ENCODE measurements around the gene CDH9.

CDH9 gene

GRCh38 chr5:27034565-27034964 is 3.8 kb downstream of the CDH9 start:
- Histone ChIP-seq H4K20me1 (ENCODE audit: low read depth, low read length) (no peaks in the 10 kb centered on the region), H2AFZ (ENCODE audit: low read depth, low read length, severe bottlenecking) (no peak overlapping the region), H3K4me2 (ENCODE audit: low read depth, low read length, poor library complexity, severe bottlenecking) (no peak overlapping the region), H3K27me3 (ENCODE audit: low read length) (no peaks in the 10 kb centered on the region), H3K4me3 (ENCODE audit: insufficient read depth, low read length, poor library complexity, severe bottlenecking) (no peak overlapping the region), H3K79me2 (ENCODE audit: insufficient read depth, low read length) (no peaks in the 10 kb centered on the region), H3K9me3 (ENCODE audit: insufficient read depth, low read length) (no peaks in the 10 kb centered on the region), H3K9ac (ENCODE audit: low read length) (no peak overlapping the region), H3K27ac (ENCODE audit: low read depth, low read length) (no peak overlapping the region), H3F3A (ENCODE audit: insufficient read depth) (no peaks in the 10 kb centered on the region; the same call in 1 of the 2 replicates), H3K36me3 (ENCODE audit: low read length) (no peaks in the 10 kb centered on the region), H3K9me2 (replicated peaks; ENCODE audit: insufficient read depth, low read length) (no peaks in the 10 kb centered on the region)
- TF ChIP-seq EZH2phosphoT487 (conservative IDR thresholded peaks at IDR 0.05; ENCODE audit: low read length), result no peak
- no peak for TF ChIP-seq CTCF (IDR thresholded peaks at IDR 0.05; ENCODE audit: insufficient read depth, low read length, poor library complexity, severe bottlenecking)

GRCh38 chr5:27026801-27027200 is 11.6 kb downstream of the CDH9 start:
- no peak overlapping the region for H3K27ac ChIP-seq (ENCODE audit: low read depth, low read length)
- H3K9me2 ChIP-seq (replicated peaks; ENCODE audit: insufficient read depth, low read length), result no peaks in the 10 kb centered on the region
- no peak overlapping the region for H2AFZ ChIP-seq (ENCODE audit: low read depth, low read length, severe bottlenecking)
- no peaks in the 10 kb centered on the region for H3K27me3 ChIP-seq (ENCODE audit: low read length)
- no peak for TF ChIP-seq CTCF (IDR thresholded peaks at IDR 0.05; ENCODE audit: insufficient read depth, low read length, poor library complexity, severe bottlenecking)
- no peak for TF ChIP-seq EZH2phosphoT487 (conservative IDR thresholded peaks at IDR 0.05; ENCODE audit: low read length)
- H4K20me1 ChIP-seq (ENCODE audit: low read depth, low read length), result no peaks in the 10 kb centered on the region
- no peaks in the 10 kb centered on the region for H3K79me2 ChIP-seq (ENCODE audit: insufficient read depth, low read length)
- H3K4me2 ChIP-seq (ENCODE audit: low read depth, low read length, poor library complexity, severe bottlenecking), result no peak overlapping the region
- no peak overlapping the region for H3K4me3 ChIP-seq (ENCODE audit: insufficient read depth, low read length, poor library complexity, severe bottlenecking)
- no peaks in the 10 kb centered on the region for H3K9me3 ChIP-seq (ENCODE audit: insufficient read depth, low read length)
- H3F3A ChIP-seq (ENCODE audit: insufficient read depth), result no peaks in the 10 kb centered on the region; the same call in 1 of the 2 replicates
- no peak overlapping the region for H3K9ac ChIP-seq (ENCODE audit: low read length)
- H3K36me3 ChIP-seq (ENCODE audit: low read length), result no peaks in the 10 kb centered on the region

GRCh38 chr5:27026063-27026462 is 12.3 kb downstream of the CDH9 start:
- no peak overlapping the region for H3K4me3 ChIP-seq (ENCODE audit: insufficient read depth, low read length, poor library complexity, severe bottlenecking)
- H3K9ac ChIP-seq (ENCODE audit: low read length), result no peak overlapping the region
- H3K9me2 ChIP-seq (replicated peaks; ENCODE audit: insufficient read depth, low read length), result no peaks in the 10 kb centered on the region
- H3F3A ChIP-seq (ENCODE audit: insufficient read depth), result no peaks in the 10 kb centered on the region; the same call in 1 of the 2 replicates
- no peaks in the 10 kb centered on the region for H3K9me3 ChIP-seq (ENCODE audit: insufficient read depth, low read length)
- no peak overlapping the region for H2AFZ ChIP-seq (ENCODE audit: low read depth, low read length, severe bottlenecking)
- no peaks in the 10 kb centered on the region for H3K36me3 ChIP-seq (ENCODE audit: low read length)
- H3K27ac ChIP-seq (ENCODE audit: low read depth, low read length), result no peak overlapping the region
- TF ChIP-seq EZH2phosphoT487 (conservative IDR thresholded peaks at IDR 0.05; ENCODE audit: low read length) (no peak), CTCF (IDR thresholded peaks at IDR 0.05; ENCODE audit: insufficient read depth, low read length, poor library complexity, severe bottlenecking) (no peak)
- no peaks in the 10 kb centered on the region for H3K79me2 ChIP-seq (ENCODE audit: insufficient read depth, low read length)
- H3K27me3 ChIP-seq (ENCODE audit: low read length), result no peaks in the 10 kb centered on the region
- no peaks in the 10 kb centered on the region for H4K20me1 ChIP-seq (ENCODE audit: low read depth, low read length)
- no peak overlapping the region for H3K4me2 ChIP-seq (ENCODE audit: low read depth, low read length, poor library complexity, severe bottlenecking)

Measured in SU-DHL-6 (cell line).